NOMO-1 treated with DMSO at 0.1 percent for 48 hours (cell line): ENCODE measurements around the gene PTH2R.

ENCODE experiments used
- DNase-seq: peaks from one replicate; lab custom pipeline; 2025; ENCODE audit not compliant: unreplicated experiment; lab: John Stamatoyannopoulos, UW

The PTH2R gene

DNA sequence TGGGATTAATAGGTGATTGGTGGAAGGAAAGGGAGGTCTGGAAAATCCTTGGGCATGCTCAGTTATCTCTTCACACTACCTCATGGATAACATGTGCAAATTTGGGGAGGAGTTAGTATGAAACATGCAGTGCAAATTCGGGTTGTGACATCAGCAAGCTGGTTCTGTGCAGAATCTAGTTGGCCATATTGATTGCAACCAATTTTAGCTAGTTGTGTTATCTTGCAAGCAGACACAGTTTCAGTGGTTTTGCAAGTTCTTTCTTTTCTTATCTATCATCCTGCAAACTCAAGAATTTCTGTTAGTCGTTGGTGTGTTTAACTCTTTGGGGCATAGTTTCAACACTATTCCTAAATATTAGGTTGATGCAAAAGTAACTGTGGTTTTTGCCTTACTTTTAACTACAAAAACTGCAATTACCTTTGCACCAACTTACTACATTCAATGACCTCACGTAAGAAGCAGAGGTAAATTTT lies 135.4 kb downstream of the PTH2R start:
- DNase-seq = no peak

DNA sequence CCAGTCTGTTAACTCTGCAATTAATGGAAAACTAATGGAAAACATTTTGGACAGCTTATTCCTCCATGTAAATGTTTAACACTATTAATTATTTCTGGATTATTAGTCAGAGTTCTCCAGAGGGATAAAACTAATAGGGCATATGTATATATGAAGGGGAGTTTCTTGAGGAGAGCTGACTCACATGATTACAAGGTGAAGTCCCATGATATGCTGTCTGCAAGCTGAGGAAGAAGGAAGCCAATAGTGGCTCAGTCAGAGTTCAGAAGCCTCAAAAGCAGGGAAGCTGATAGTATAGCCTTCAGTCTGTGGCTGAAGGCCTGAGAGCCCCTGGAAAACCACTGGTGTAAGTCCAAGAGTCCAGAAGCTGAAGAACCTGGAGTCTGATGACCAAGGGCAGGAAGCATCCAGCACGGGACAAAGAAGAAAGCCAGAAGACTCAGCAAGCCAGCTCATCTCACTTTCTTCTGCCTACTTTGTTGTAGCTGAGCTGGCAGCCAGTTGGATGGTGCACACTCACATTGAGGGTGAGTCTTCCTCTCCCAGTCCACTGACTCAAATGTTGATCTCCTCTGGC lies 136.0 kb downstream of the PTH2R start:
- DNase-seq = no peak
